HepG2 (cell line): ENCODE results near the gene RFX6. TPM values are rescaled to one million over a fixed set of nuclear protein-coding genes. Genes with fewer than 3 reads are reported as not detected.

Experiments used
- ATAC-seq: fragments of 200-7000 bp; cut with Tn5 transposase; 3 replicates; pipeline ENCODE4 v1.9.1; 2020; ENCODE audit warnings: mild to moderate bottlenecking, moderate library complexity
- BruUV-seq: library from RNA; stranded (reverse); fragments of 400-500 nt; replicated peaks from 2 replicates; lab custom pipeline; 2021; lab: Mats Ljungman, UMichigan
- CTCF ChIA-PET: fragments of 300-600 bp; formaldehyde crosslinking; extraction: SDS; loops from one replicate; lab custom pipeline; 2021; ENCODE audit warnings: low total read pairs, inconsistent platforms, low intra/inter-chr PET ratio; lab: Yijun Ruan, JAX
- POLR2A ChIA-PET: fragments of 350-600 bp; sonication (Branson Sonifier 250); formaldehyde crosslinking; loops from one replicate; lab custom pipeline; 2020; ENCODE audit warnings: antibody characterized with exemption, inconsistent platforms; lab: Yijun Ruan, JAX
- DNase-seq: peaks from one replicate; pipeline ENCODE4 v3.0.0-alpha.2; 2015; ENCODE audit warnings: low spot score
- FAIRE-seq: peaks from 3 replicates; lab custom pipeline; 2011; peaks lifted over from hg19 to GRCh38; lab: Jason Lieb, UNC
- H2AFZ ChIP-seq: one replicate; pipeline ENCODE4 v1.6.1; 2011; ENCODE audit warnings: low read length, inconsistent platforms
- H3K27ac ChIP-seq: fragments of 300-600 bp; 3 replicates; pipeline ENCODE4 v1.8.0; 2011; ENCODE audit warnings: mixed run types, mild to moderate bottlenecking, mixed read lengths, low read length, inconsistent platforms; ENCODE audit not compliant: insufficient read depth; ENCODE audit errors: extremely low read length
- H3K27me3 ChIP-seq, 2 experiments: fragments of 200-600 bp in 1 of 2; 2 replicates in 1 of 2; 3 replicates in 1 of 2; pipeline versions ENCODE4 v1.6.0 to v1.8.0; 2011; ENCODE audit warnings: low read length in 2 of 2, mild to moderate bottlenecking in 2 of 2, moderate library complexity in 2 of 2, inconsistent platforms in 1 of 2; ENCODE audit not compliant: insufficient read depth in 2 of 2, control insufficient read depth in 1 of 2
- H3K36me3 ChIP-seq, 2 experiments: fragments of 200-600 bp in 1 of 2; replicated peaks in 1 of 2; 2 replicates in 1 of 2; 3 replicates in 1 of 2; pipeline versions ENCODE4 v1.5.1 to v1.8.0; 2011; ENCODE audit warnings: low read length in 2 of 2, inconsistent platforms in 1 of 2; ENCODE audit not compliant: insufficient read depth in 2 of 2, control insufficient read depth in 1 of 2
- H3K4me1 ChIP-seq: 2 replicates; pipeline ENCODE4 v1.5.1; 2012; ENCODE audit warnings: low read length, inconsistent platforms; ENCODE audit not compliant: insufficient read depth
- H3K4me2 ChIP-seq: 2 replicates; pipeline ENCODE4 v1.6.0; 2011; ENCODE audit warnings: low read depth, low read length, inconsistent platforms
- H3K4me3 ChIP-seq, 3 experiments: fragments of 200-600 bp in 1 of 3; sonication (generic), shearing (Covaris generic) in 1 of 3; replicated peaks in 1 of 3; 2 replicates each; pipeline ENCODE4 v1.5.1; 2011 to 2016; ENCODE audit warnings: low read length in 3 of 3, inconsistent platforms in 2 of 3, low read depth in 2 of 3, mild to moderate bottlenecking in 2 of 3, control low read depth in 1 of 3, mixed read lengths in 1 of 3; ENCODE audit not compliant: insufficient read depth in 1 of 3
- H3K79me2 ChIP-seq: one replicate; pipeline ENCODE4 v1.6.1; 2011; ENCODE audit warnings: low read length, inconsistent platforms; ENCODE audit not compliant: insufficient read depth
- H3K9ac ChIP-seq: 2 replicates; pipeline ENCODE4 v1.6.0; 2011; ENCODE audit warnings: mild to moderate bottlenecking, low read depth, low read length, inconsistent platforms; ENCODE audit not compliant: insufficient read depth
- H3K9me3 ChIP-seq: 2 replicates; pipeline ENCODE4 v1.5.1; 2012; ENCODE audit warnings: mild to moderate bottlenecking, low read length
- H4K20me1 ChIP-seq: 2 replicates; pipeline ENCODE4 v1.6.0; 2011; ENCODE audit warnings: inconsistent platforms, mild to moderate bottlenecking, low read length, moderate library complexity; ENCODE audit not compliant: insufficient read depth
- CBX2 ChIP-seq, 2 experiments: fragments of 200-600 bp in 1 of 2; sonication (generic); formaldehyde crosslinking in 1 of 2; IDR thresholded peaks; 2 replicates each; pipeline versions ENCODE4 v1.7.0 to v1.8.1; 2018 to 2022; ENCODE audit warnings: low read depth in 2 of 2, low read length in 1 of 2, mild to moderate bottlenecking in 1 of 2, missing genetic modification reagents in 1 of 2
- GFI1 ChIP-seq: sonication (generic); formaldehyde crosslinking; IDR thresholded peaks from 2 replicates; pipeline ENCODE4 v1.5.0; 2020; ENCODE audit warnings: missing genetic modification reagents, mild to moderate bottlenecking, borderline replicate concordance
- NBN ChIP-seq: fragments of 450-650 bp; conservative IDR thresholded peaks from 2 replicates; pipeline ENCODE4 v1.6.1; 2017
- NFIB ChIP-seq: sonication (generic); formaldehyde crosslinking; IDR thresholded peaks from 2 replicates; pipeline ENCODE4 v1.9.0; 2021; ENCODE audit warnings: missing genetic modification reagents, mild to moderate bottlenecking, borderline replicate concordance
- NFYB ChIP-seq: sonication (generic); formaldehyde crosslinking; IDR thresholded peaks from 2 replicates; pipeline ENCODE4 v1.4.0; 2020; ENCODE audit warnings: missing genetic modification reagents
- RXRA ChIP-seq: sonication (generic); formaldehyde crosslinking; IDR thresholded peaks from 2 replicates; pipeline ENCODE4 v1.5.1; 2020; ENCODE audit warnings: missing genetic modification reagents
- STAT5B ChIP-seq: sonication (generic); formaldehyde crosslinking; IDR thresholded peaks from 2 replicates; pipeline ENCODE4 v1.4.0; 2020; ENCODE audit warnings: missing genetic modification reagents
- ZBTB14 ChIP-seq: sonication (generic); formaldehyde crosslinking; IDR thresholded peaks from 2 replicates; pipeline ENCODE4 v1.4.0; 2020; ENCODE audit warnings: missing genetic modification reagents
- ZNF143 ChIP-seq: sonication (generic); formaldehyde crosslinking; IDR thresholded peaks from 2 replicates; pipeline ENCODE4 v1.4.0; 2020; ENCODE audit warnings: missing genetic modification reagents
- ZNF766 ChIP-seq: sonication (generic); formaldehyde crosslinking; IDR thresholded peaks from 2 replicates; pipeline ENCODE4 v1.5.0; 2020; ENCODE audit warnings: missing genetic modification reagents, borderline replicate concordance
- ZNF891 ChIP-seq: sonication (generic); formaldehyde crosslinking; IDR thresholded peaks from 2 replicates; pipeline ENCODE4 v1.5.0; 2020; ENCODE audit warnings: mild to moderate bottlenecking, missing genetic modification reagents
- WGBS: methylation state at CpG from one replicate; pipeline ENCODE4 v1.1.6; 2017; ENCODE audit warnings: low lambda C conversion rate; 5-methylcytosine and 5-hydroxymethylcytosine counted together
- in situ Hi-C: cut with HindIII; loops from 2 replicates; pipeline ENCODE4 v1.10.0; 2017; ENCODE audit warnings: low pct_unique_long_range_greater_than_20kb; ENCODE audit not compliant: extremely low pct_ligation_motif_present
- intact Hi-C: fragments of 100-400 bp; cut with micrococcal nuclease; formaldehyde crosslinking; loops from one replicate; pipeline ENCODE4 v1.10.0; 2022; ENCODE audit not compliant: unreplicated experiment
- polyA plus RNA-seq, 8 experiments: library from polyadenylated mRNA; depleted of rRNA in 3 of 8; stranded (reverse) in 7 of 8; unstranded in 1 of 8; fragments of >200 nt; fragmentation: Illumina TruSeq in 4 of 8; extraction: Trizol in 4 of 8; gene quantifications; 2 replicates each; pipeline versions ENCODE4 v1.2.1 to v1.2.3, GENCODE V29; 2011 to 2016; ENCODE audit warnings: low read depth in 4 of 8, missing spikeins in 1 of 8, mixed read lengths in 1 of 8; ENCODE audit not compliant: insufficient read depth in 1 of 8
- total RNA-seq, 5 experiments: library from RNA; depleted of rRNA; stranded (reverse); fragments of >200 nt; fragmentation: Illumina TruSeq; extraction: Trizol; gene quantifications; 2 replicates each; pipeline ENCODE4 v1.2.3, GENCODE V29; 2016; ENCODE audit warnings: low read depth in 1 of 5

RFX6 gene
- total and polyA plus RNA-seq, 2 of the 13 experiments (the other 11 are each of a cell fraction or from before 2014, with no cell fraction given): 0.04 TPM; not detected in 1

- no peak for TF ChIP-seq ZNF143
- TF ChIP-seq STAT5B: no peak
- TF ChIP-seq NBN: no peak
- TF ChIP-seq ZNF766 (CRISPR knock-in tag): no peak
- no peak for TF ChIP-seq NFYB (CRISPR knock-in tag)
Observed at GRCh38 chr6:116872771-116873170, 4.3 kb upstream of the RFX6 start (continued).

- Histone ChIP-seq H3K79me2 (no peaks in the 10 kb centered on the region), H3K4me2 (peak overlapping the region; percentile 76; the same call in 1 of the 2 replicates), H3K4me1 (peaks cover 13% of the 10 kb centered on the region), H3K9me3 (no peaks in the 10 kb centered on the region), H3K9ac (no peak overlapping the region), H4K20me1 (no peaks in the 10 kb centered on the region), H2AFZ (no peak overlapping the region), H3K4me3 (no peak overlapping the region), H3K27ac (no peak overlapping the region), H3K36me3 (no peaks in the 10 kb centered on the region), H3K27me3 (peaks cover 15 to 32% of the 10 kb centered on the region in 2 experiments)
- FAIRE-seq (no peak), DNase-seq (no peak), ATAC-seq (no peak; the same call in 1 of the 3 replicates)
- intact Hi-C loops: no loop called here
- BruUV-seq: no TSS peak
- 24% methylated on average over 8 of the region's 8 CpGs for WGBS
- in situ Hi-C loops: loop anchor here (5.0 to 10.0 kb wide), 2 partner anchors 91 to 319 kb away; no protein-coding TSS in a partner anchor
- POLR2A ChIA-PET: no interaction called here
- CTCF ChIA-PET: no interaction called here
- TF ChIP-seq NFIB (CRISPR knock-in tag) (0 out of 2 replicates have a peak, but pooled peaks have one; percentile 19), RXRA (no peak)
Observed at GRCh38 chr6:116876107-116876506, 935 bp upstream of the RFX6 start.

- BruUV-seq: no TSS peak
- no peaks in the 10 kb centered on the region for H4K20me1 ChIP-seq
- CTCF ChIA-PET: interaction anchor here (1.8 kb wide), 1 partner anchor 91 kb away, joined by 3 read pairs; no protein-coding TSS in a partner anchor
- no peak for TF ChIP-seq ZBTB14 (CRISPR knock-in tag)
- TF ChIP-seq ZNF891 (CRISPR knock-in tag): no peak
- peak; percentile 89; the same call in 1 of the 2 replicates for TF ChIP-seq CBX2 (IDR thresholded peaks at IDR 0.05; ENCODE audit: low read depth, low read length)
- no peak for TF ChIP-seq CBX2 (CRISPR knock-in tag; IDR thresholded peaks at IDR 0.05; ENCODE audit: low read depth)
- TF ChIP-seq GFI1 (CRISPR knock-in tag): no peak
- TF ChIP-seq, all 625 proteins: peak for 1
- in situ Hi-C loops: loop anchor here (5.0 to 10.0 kb wide), 2 partner anchors 90 to 317 kb away; no protein-coding TSS in a partner anchor
- H3K27me3 ChIP-seq: peaks cover 15 to 32% of the 10 kb centered on the region in 2 experiments
- intact Hi-C loops: no loop called here
- H3K9ac ChIP-seq: no peak overlapping the region
- no peaks in the 10 kb centered on the region for H3K36me3 ChIP-seq
- no peak overlapping the region for H2AFZ ChIP-seq
- 16% methylated on average over 10 of the region's 10 CpGs for WGBS
- ATAC-seq (peak; percentile 41; the same call in 2 of the 3 replicates), FAIRE-seq (no peak), DNase-seq (no peak)
- no peaks in the 10 kb centered on the region for H3K9me3 ChIP-seq
- POLR2A ChIA-PET: no interaction called here
- no peaks in the 10 kb centered on the region for H3K79me2 ChIP-seq
- no peak overlapping the region; the same call in 1 of the 2 replicates for H3K4me2 ChIP-seq
- no peak overlapping the region for H3K27ac ChIP-seq
- H3K4me1 ChIP-seq: peaks cover 13% of the 10 kb centered on the region
- no peak overlapping the region for H3K4me3 ChIP-seq
Observed at GRCh38 chr6:116877743-116878142, 701 bp downstream of the RFX6 start.
